Measurements from ENCODE around the gene ITPRIP. TPM values are rescaled to one million over a fixed set of nuclear protein-coding genes. Genes with fewer than 3 reads are reported as not detected.

ITPRIP gene
- total RNA-seq, 4 donors from 2014 or later, result 1.8 to 25.1 (median 6.6) TPM

- H3K27ac ChIP-seq, result peak overlapping the region in 2 of 4 donors; percentile 34 to 90
- peak; percentile 47 for DNase-seq
- H3K36me3 ChIP-seq, result no peaks in the 10 kb centered on the region
- H3K4me3 ChIP-seq, result no peak overlapping the region
- TF ChIP-seq POLR2A (IDR thresholded peaks at IDR 0.05) (no peak), POLR2AphosphoS5 (IDR thresholded peaks at IDR 0.05) (no peak), CTCF (IDR thresholded peaks at IDR 0.05) (no peak), EP300 (IDR thresholded peaks at IDR 0.05; ENCODE audit: low read depth) (no peak)
- in situ Hi-C loops (cut with MboI; ENCODE audit: low pct_ligation_motif_present in 1 of 4, low pct_unique_long_range_greater_than_20kb in 1 of 4, low sequenced_read_pairs in 3 of 4), result no loop called here
- intact Hi-C loops (cut with DNase I; ENCODE audit: low total_unique reads), result no loop called here
- no peaks in the 10 kb centered on the region for H3K9me3 ChIP-seq
- peaks cover 18 to 82% (median 48%) of the 10 kb centered on the region in 4 donors for H3K4me1 ChIP-seq
- WGBS, 2 donors (ENCODE audit: low coverage in 1 of 2), result 62% methylated on average over 7 of the region's 7 CpGs; no CpG with 5 or more reads in 1 of the 2 donors
- H3K27me3 ChIP-seq, result no peaks in the 10 kb centered on the region
Measured at GRCh38 chr10:104322416-104322782, 15.9 kb downstream of the ITPRIP start.

- no peak for DNase-seq
- H3K4me1 ChIP-seq, result peaks cover 18 to 81% (median 48%) of the 10 kb centered on the region in 4 donors
Measured at GRCh38 chr10:104321725-104322415, 16.4 kb downstream of the ITPRIP start.

GRCh38 chr10:104321226-104321625, 17.0 kb downstream of the ITPRIP start:
- WGBS, 2 donors (ENCODE audit: low coverage in 1 of 2), result 81% methylated on average over 6 of the region's 6 CpGs; no CpG with 5 or more reads in 1 of the 2 donors
- no peaks in the 10 kb centered on the region for H3K27me3 ChIP-seq
- intact Hi-C loops (cut with DNase I; ENCODE audit: low total_unique reads) (no loop called here), in situ Hi-C loops (cut with MboI; ENCODE audit: low pct_ligation_motif_present in 1 of 4, low pct_unique_long_range_greater_than_20kb in 1 of 4, low sequenced_read_pairs in 3 of 4) (no loop called here)
- no peaks in the 10 kb centered on the region for H3K9me3 ChIP-seq
- H3K36me3 ChIP-seq, result no peaks in the 10 kb centered on the region
- peaks cover 23 to 80% (median 49%) of the 10 kb centered on the region in 4 donors for H3K4me1 ChIP-seq
- DNase-seq, result no peak
- H3K27ac ChIP-seq, result no peak overlapping the region
- no peak for TF ChIP-seq EP300 (IDR thresholded peaks at IDR 0.05; ENCODE audit: low read depth)
- no peak for TF ChIP-seq CTCF (IDR thresholded peaks at IDR 0.05)
- no peak for TF ChIP-seq POLR2A (IDR thresholded peaks at IDR 0.05)
- no peak for TF ChIP-seq POLR2AphosphoS5 (IDR thresholded peaks at IDR 0.05)
- H3K4me3 ChIP-seq, result no peak overlapping the region

More at GRCh38 chr10:104321725-104322415, 16.4 kb downstream of the ITPRIP start:
- intact Hi-C loops (cut with DNase I; ENCODE audit: low total_unique reads), result no loop called here
- H3K27me3 ChIP-seq, result no peaks in the 10 kb centered on the region
- H3K4me3 ChIP-seq, result no peak overlapping the region
- WGBS, 2 donors (ENCODE audit: low coverage in 1 of 2), result 73 to 80% methylated on average over 1 to 8 of the region's 8 CpGs
- no peaks in the 10 kb centered on the region for H3K9me3 ChIP-seq
- in situ Hi-C loops (cut with MboI; ENCODE audit: low pct_ligation_motif_present in 1 of 4, low pct_unique_long_range_greater_than_20kb in 1 of 4, low sequenced_read_pairs in 3 of 4), result no loop called here
- H3K27ac ChIP-seq, result peak overlapping the region in 2 of 4 donors; percentile 34 to 90
- no peaks in the 10 kb centered on the region for H3K36me3 ChIP-seq
- TF ChIP-seq EP300 (IDR thresholded peaks at IDR 0.05; ENCODE audit: low read depth) (no peak), POLR2AphosphoS5 (IDR thresholded peaks at IDR 0.05) (no peak)

GRCh38 chr10:104318810-104319741, 19.2 kb downstream of the ITPRIP start:
- Histone ChIP-seq H3K27ac (peak overlapping the region in 2 of 4 donors; percentile 18 to 27), H3K4me3 (no peak overlapping the region), H3K27me3 (no peaks in the 10 kb centered on the region), H3K9me3 (no peaks in the 10 kb centered on the region), H3K36me3 (peaks cover 0 to 12% (median 5%) of the 10 kb centered on the region in 4 donors), H3K4me1 (peaks cover 19 to 59% (median 37%) of the 10 kb centered on the region in 4 donors)
- WGBS, 2 donors (ENCODE audit: low coverage in 1 of 2), result 83 to 90% methylated on average over 6 to 19 of the region's 19 CpGs
- in situ Hi-C loops (cut with MboI; ENCODE audit: low pct_ligation_motif_present in 1 of 4, low pct_unique_long_range_greater_than_20kb in 1 of 4, low sequenced_read_pairs in 3 of 4), result no loop called here
- TF ChIP-seq CTCF (IDR thresholded peaks at IDR 0.05), result no peak
- no peak for TF ChIP-seq POLR2A (IDR thresholded peaks at IDR 0.05)
- no peak for TF ChIP-seq EP300 (IDR thresholded peaks at IDR 0.05; ENCODE audit: low read depth)
- TF ChIP-seq POLR2AphosphoS5 (IDR thresholded peaks at IDR 0.05), result peak in 1 of 3 donors; percentile 18
- no peak for DNase-seq
- intact Hi-C loops (cut with DNase I; ENCODE audit: low total_unique reads), result no loop called here
